OCI-LY3 (cell line): Measurements from ENCODE around the gene SMYD1.

ENCODE experiments used
- CTCF ChIP-seq: fragments of 200-600, 300-600 bp; sonication (generic); IDR thresholded peaks from 2 replicates; pipeline ENCODE4 v1.5.1; 2014; ENCODE audit warnings: antibody characterized with exemption, low read length, low read depth
- EZH2phosphoT487 ChIP-seq: fragments of 200-600 bp; shearing (Covaris generic); IDR thresholded peaks from 2 replicates; pipeline ENCODE4 v1.6.1; 2018; ENCODE audit warnings: antibody characterized with exemption, mixed run types, low read depth

DNA sequence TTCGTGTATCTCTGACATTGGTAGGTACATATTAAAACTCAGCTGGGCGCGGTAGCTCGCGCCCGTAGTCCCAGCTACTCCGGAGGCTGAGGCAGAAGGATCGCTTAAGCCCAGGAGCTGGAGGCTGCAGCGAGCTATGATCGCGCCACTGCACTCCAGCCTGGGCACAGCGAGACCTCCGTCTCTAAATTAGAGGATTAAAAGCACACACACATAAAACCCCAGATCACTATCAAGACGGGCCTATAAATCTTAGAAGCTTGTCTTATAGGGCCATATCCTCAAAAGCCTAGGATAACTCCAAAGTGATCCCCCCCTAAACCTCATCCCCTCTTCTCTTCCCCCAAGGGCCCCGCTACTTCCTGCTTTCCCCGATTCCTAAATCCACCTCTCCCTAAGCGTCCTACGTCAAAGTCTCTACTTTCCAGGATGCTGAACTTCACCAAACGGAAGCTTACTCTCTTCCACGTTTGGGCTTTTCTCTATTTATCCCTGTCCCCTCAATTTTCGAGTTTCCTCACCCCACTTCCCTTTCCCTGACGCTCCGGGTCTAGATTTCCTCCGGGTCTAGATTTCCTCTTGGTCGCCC is 12.7 kb upstream of the SMYD1 start:
- no peak for TF ChIP-seq CTCF
- TF ChIP-seq EZH2phosphoT487 = no peak
